A673 (cell line): ENCODE results near the gene PPARG. TPM values are rescaled to one million over a fixed set of nuclear protein-coding genes. Genes with fewer than 3 reads are reported as not detected.

ENCODE experiments used
- BruUV-seq: library from RNA; stranded (reverse); fragments of 400-500 nt; replicated peaks from 2 replicates; lab custom pipeline; 2021; lab: Mats Ljungman, UMichigan
- CTCF ChIA-PET: fragments of 300-600 bp; sonication (Branson Sonifier 250); formaldehyde crosslinking; loops from one replicate; lab custom pipeline; 2022; ENCODE audit warnings: antibody characterized with exemption; lab: Charles Lee
- POLR2A ChIA-PET: fragments of 300-600 bp; sonication (Branson Sonifier 250); formaldehyde crosslinking; loops from one replicate; lab custom pipeline; 2022; ENCODE audit warnings: antibody characterized with exemption; ENCODE audit not compliant: low non-redundant PET; lab: Charles Lee
- DNase-seq: peaks from one replicate; pipeline ENCODE4 v3.0.0-alpha.2; 2015; ENCODE audit warnings: low spot score
- H3K27ac ChIP-seq: fragments of 200-600 bp; sonication (generic); 2 replicates; pipeline ENCODE4 v1.5.1; 2016; ENCODE audit warnings: mixed run types, low read depth, mild to moderate bottlenecking, mixed read lengths, antibody characterized with exemption, low read length; ENCODE audit not compliant: poor library complexity, severe bottlenecking
- H3K27me3 ChIP-seq: fragments of 200-600 bp; sonication (generic); replicated peaks from 2 replicates; pipeline ENCODE4 v1.6.1; 2017; ENCODE audit warnings: mixed run types, low read depth, mild to moderate bottlenecking, mixed read lengths, antibody characterized with exemption, low read length; ENCODE audit not compliant: insufficient read depth, poor library complexity
- H3K36me3 ChIP-seq: fragments of 200-600 bp; sonication (generic); 2 replicates; pipeline ENCODE4 v1.6.1; 2016; ENCODE audit warnings: mixed run types, mild to moderate bottlenecking, mixed read lengths, antibody characterized with exemption, low read length; ENCODE audit not compliant: insufficient read depth, poor library complexity, severe bottlenecking
- H3K4me1 ChIP-seq: fragments of 200-600 bp; sonication (generic); 2 replicates; pipeline ENCODE4 v1.6.1; 2017; ENCODE audit warnings: mixed run types, mild to moderate bottlenecking, mixed read lengths, antibody characterized with exemption, low read length; ENCODE audit not compliant: insufficient read depth, poor library complexity, severe bottlenecking
- H3K4me3 ChIP-seq: fragments of 200-600 bp; sonication (generic); 2 replicates; pipeline ENCODE4 v1.5.1; 2016; ENCODE audit warnings: low read depth, mixed run types, mild to moderate bottlenecking, mixed read lengths, low read length; ENCODE audit not compliant: poor library complexity, severe bottlenecking
- H3K9me3 ChIP-seq: fragments of 200-600 bp; sonication (generic); 2 replicates; pipeline ENCODE4 v1.6.1; 2016; ENCODE audit warnings: mixed run types, low read depth, mild to moderate bottlenecking, mixed read lengths, antibody characterized with exemption, low read length; ENCODE audit not compliant: poor library complexity, severe bottlenecking
- EZH2 ChIP-seq: fragments of 200-600 bp; sonication (generic); IDR thresholded peaks from 2 replicates; pipeline ENCODE4 v1.6.1; 2017; ENCODE audit warnings: borderline replicate concordance, low read depth, mild to moderate bottlenecking, mixed read lengths, antibody characterized with exemption, low read length; ENCODE audit not compliant: poor library complexity, severe bottlenecking
- intact Hi-C: fragments of 100-400 bp; cut with micrococcal nuclease; formaldehyde crosslinking; loops from one replicate; pipeline ENCODE4 v1.10.0; 2022; ENCODE audit not compliant: unreplicated experiment
- total RNA-seq: library from RNA; stranded (reverse); gene quantifications from 2 replicates; pipeline ENCODE4 v1.2.3, GENCODE V29; 2021
- TF ChIP-seq, protein P1 (sequence below): fragments of 300-800, 200-600 bp; sonication (generic); conservative IDR thresholded peaks from 2 replicates; pipeline ENCODE4 v1.5.1; 2017; ENCODE audit warnings: low read depth, mild to moderate bottlenecking, antibody characterized with exemption, low read length, moderate library complexity, mixed read lengths

The PPARG gene
- total RNA-seq, 1 experiment from 2014 or later, result 0.62 TPM

DNA sequence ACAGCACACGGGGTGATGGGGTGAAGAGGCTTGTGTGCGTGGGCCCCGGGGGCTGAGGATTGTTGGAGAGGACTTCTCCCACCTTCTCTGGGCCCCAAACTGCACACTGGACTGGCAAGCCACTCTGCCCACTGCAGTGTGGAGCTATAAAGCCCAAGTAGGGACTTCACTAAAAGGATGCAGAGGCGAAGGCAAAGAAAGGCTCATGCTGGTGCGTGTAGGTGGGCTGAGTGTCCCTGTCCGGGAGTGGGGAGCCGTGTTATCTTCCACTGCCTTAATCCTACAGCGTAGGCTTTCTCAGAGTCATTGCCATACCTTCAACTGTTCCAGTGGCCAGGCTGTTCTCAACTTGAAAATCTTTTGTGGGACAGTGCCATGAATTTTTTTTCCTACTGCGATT is 3.9 kb downstream of the PPARG start:
- CTCF ChIA-PET, result no interaction called here
- no peak for DNase-seq
- Histone ChIP-seq H3K4me3 (no peak overlapping the region), H3K9me3 (no peaks in the 10 kb centered on the region), H3K36me3 (no peaks in the 10 kb centered on the region), H3K4me1 (no peaks in the 10 kb centered on the region), H3K27ac (no peak overlapping the region), H3K27me3 (peaks cover 57% of the 10 kb centered on the region)
- intact Hi-C loops, result no loop called here
- no TSS peak for BruUV-seq
- POLR2A ChIA-PET, result no interaction called here
- no peak for TF ChIP-seq EZH2
- TF ChIP-seq, protein P1, sequence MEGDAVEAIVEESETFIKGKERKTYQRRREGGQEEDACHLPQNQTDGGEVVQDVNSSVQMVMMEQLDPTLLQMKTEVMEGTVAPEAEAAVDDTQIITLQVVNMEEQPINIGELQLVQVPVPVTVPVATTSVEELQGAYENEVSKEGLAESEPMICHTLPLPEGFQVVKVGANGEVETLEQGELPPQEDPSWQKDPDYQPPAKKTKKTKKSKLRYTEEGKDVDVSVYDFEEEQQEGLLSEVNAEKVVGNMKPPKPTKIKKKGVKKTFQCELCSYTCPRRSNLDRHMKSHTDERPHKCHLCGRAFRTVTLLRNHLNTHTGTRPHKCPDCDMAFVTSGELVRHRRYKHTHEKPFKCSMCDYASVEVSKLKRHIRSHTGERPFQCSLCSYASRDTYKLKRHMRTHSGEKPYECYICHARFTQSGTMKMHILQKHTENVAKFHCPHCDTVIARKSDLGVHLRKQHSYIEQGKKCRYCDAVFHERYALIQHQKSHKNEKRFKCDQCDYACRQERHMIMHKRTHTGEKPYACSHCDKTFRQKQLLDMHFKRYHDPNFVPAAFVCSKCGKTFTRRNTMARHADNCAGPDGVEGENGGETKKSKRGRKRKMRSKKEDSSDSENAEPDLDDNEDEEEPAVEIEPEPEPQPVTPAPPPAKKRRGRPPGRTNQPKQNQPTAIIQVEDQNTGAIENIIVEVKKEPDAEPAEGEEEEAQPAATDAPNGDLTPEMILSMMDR, result no peak

DNA sequence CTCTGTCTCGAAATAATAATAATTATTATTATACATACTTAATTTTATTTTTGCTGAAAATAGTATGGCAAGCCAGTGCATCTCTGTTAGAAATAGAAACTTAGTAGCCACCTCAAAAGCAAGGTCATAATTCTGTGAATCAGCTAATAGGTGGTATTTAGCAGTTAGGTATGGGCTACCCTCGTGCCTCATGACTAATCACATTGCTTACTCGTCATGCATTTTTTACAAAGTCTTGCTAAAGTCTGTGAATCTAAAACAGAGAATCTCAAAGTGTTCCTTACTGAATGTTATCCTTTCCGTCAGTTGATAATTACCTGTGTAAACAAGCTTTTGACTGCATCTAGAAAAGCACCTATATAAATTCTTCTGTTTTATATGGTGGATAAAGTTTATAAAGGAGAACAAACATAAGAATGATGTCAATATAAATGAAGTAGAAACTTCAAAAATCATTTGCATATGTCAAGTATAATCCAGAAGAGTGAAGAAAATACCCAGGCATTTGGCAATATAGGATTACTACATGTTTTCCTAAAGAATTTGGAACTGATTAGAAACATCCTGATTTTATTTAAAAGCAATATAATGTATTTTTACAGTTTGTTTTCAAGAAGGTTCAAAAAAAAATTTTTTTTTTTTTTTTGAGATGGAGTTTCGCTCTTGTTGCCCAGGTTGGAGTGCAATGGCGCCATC is 6.2 kb downstream of the PPARG start:
- H3K27me3 ChIP-seq, result peaks cover 34% of the 10 kb centered on the region
- intact Hi-C loops, result no loop called here
- no peak overlapping the region for H3K27ac ChIP-seq
- H3K4me3 ChIP-seq, result no peak overlapping the region
- no peak for DNase-seq
- ChIA-PET POLR2A (no interaction called here), CTCF (no interaction called here)
- no TSS peak for BruUV-seq
- no peaks in the 10 kb centered on the region for H3K9me3 ChIP-seq
- H3K36me3 ChIP-seq, result no peaks in the 10 kb centered on the region
- TF ChIP-seq, protein P1, result no peak
- no peak for TF ChIP-seq EZH2
- H3K4me1 ChIP-seq, result no peaks in the 10 kb centered on the region

DNA sequence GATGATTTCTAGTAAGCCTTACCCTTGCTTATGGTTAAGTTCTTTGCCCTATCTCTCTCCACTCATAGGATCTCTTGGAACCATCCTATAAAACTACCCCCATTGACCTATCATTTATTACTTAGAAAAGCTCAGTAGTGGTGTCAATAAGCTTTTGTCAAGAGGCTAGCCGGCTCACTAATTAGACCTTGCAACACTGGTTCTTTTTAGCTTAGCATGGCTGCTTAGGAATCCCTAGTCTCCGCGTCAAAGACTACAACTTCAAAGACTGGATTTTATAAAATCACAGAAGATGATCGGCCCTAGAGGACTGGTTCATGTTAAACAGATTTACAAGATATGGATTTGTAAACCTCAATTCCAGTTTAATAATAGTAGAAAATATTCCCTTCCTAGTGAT is 7.6 kb downstream of the PPARG start:
- Histone ChIP-seq H3K27ac (no peak overlapping the region), H3K36me3 (no peaks in the 10 kb centered on the region), H3K9me3 (no peaks in the 10 kb centered on the region), H3K4me1 (no peaks in the 10 kb centered on the region), H3K27me3 (peaks cover 19% of the 10 kb centered on the region), H3K4me3 (no peak overlapping the region)
- POLR2A ChIA-PET, result no interaction called here
- no peak for DNase-seq
- no TSS peak for BruUV-seq
- no peak for TF ChIP-seq EZH2
- TF ChIP-seq, protein P1, result no peak
- intact Hi-C loops, result no loop called here
- CTCF ChIA-PET, result no interaction called here
